ENCODE measurements around the gene ARHGEF39.

The ARHGEF39 gene

DNA sequence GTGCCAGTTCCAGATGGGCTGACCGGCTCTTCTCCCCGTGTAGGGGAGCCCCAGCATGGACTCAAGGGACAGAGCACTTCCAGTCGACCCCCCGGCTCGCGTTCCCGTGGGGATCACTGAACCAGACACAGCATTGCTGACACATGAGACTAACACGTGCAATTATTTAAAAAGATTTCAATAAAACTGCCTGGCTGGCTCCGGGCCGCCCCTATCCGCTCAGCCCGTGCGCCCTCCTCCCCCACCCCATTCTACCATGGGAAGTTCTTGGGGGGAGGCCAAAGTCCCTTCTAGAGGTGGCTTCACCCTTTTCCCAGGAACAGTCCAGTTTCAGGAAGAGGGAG lies 55.2 kb downstream of the ARHGEF39 start:
- TF ChIP-seq ZFX (IDR thresholded peaks at IDR 0.05), result no peak
- TF ChIP-seq, protein P1, sequence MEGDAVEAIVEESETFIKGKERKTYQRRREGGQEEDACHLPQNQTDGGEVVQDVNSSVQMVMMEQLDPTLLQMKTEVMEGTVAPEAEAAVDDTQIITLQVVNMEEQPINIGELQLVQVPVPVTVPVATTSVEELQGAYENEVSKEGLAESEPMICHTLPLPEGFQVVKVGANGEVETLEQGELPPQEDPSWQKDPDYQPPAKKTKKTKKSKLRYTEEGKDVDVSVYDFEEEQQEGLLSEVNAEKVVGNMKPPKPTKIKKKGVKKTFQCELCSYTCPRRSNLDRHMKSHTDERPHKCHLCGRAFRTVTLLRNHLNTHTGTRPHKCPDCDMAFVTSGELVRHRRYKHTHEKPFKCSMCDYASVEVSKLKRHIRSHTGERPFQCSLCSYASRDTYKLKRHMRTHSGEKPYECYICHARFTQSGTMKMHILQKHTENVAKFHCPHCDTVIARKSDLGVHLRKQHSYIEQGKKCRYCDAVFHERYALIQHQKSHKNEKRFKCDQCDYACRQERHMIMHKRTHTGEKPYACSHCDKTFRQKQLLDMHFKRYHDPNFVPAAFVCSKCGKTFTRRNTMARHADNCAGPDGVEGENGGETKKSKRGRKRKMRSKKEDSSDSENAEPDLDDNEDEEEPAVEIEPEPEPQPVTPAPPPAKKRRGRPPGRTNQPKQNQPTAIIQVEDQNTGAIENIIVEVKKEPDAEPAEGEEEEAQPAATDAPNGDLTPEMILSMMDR (conservative IDR thresholded peaks at IDR 0.05), result no peak
- H3K27ac ChIP-seq, result no peak overlapping the region
